CD14-positive monocyte (primary cell): ENCODE measurements around the gene PREX1. TPM values are rescaled to one million over a fixed set of nuclear protein-coding genes. Genes with fewer than 3 reads are reported as not detected.
A peak's percentile ranks its signal among the peaks of the same experiment; 100 is the strongest.

Source experiments
- DNase-seq, 3 donors: peaks; one replicate each; pipeline ENCODE4 v3.0.0-alpha.2; 2011 to 2022
- H2AFZ ChIP-seq: 2 replicates; pipeline ENCODE4 v1.6.0; 2012; ENCODE audit warnings: mild to moderate bottlenecking, low read depth, low read length, inconsistent platforms; ENCODE audit not compliant: insufficient read depth, poor library complexity, severe bottlenecking
- H3K27ac ChIP-seq, 2 donors: 1 replicate in 1 of 2; 2 replicates in 1 of 2; pipeline ENCODE4 v1.5.1; 2012 to 2013; ENCODE audit warnings: low read length in 2 of 2, control low read depth in 1 of 2, inconsistent platforms in 1 of 2, low read depth in 1 of 2, mild to moderate bottlenecking in 1 of 2
- H3K27me3 ChIP-seq, 2 donors: one replicate each; pipeline versions ENCODE4 v1.6.0 to v1.6.1; 2011 to 2013; ENCODE audit warnings: low read length in 2 of 2; ENCODE audit not compliant: control insufficient read depth in 2 of 2, insufficient read depth in 2 of 2
- H3K36me3 ChIP-seq, 2 donors: replicated peaks in 1 of 2; 1 replicate in 1 of 2; 2 replicates in 1 of 2; pipeline versions ENCODE4 v1.5.1 to v1.6.1; 2012 to 2013; ENCODE audit warnings: low read length in 2 of 2, control low read depth in 1 of 2, inconsistent platforms in 1 of 2, mild to moderate bottlenecking in 1 of 2; ENCODE audit not compliant: insufficient read depth in 2 of 2, control insufficient read depth in 1 of 2
- H3K4me1 ChIP-seq, 2 donors: 1 replicate in 1 of 2; 2 replicates in 1 of 2; pipeline versions ENCODE4 v1.5.1 to v1.6.1; 2012 to 2013; ENCODE audit warnings: low read length in 2 of 2, control low read depth in 1 of 2, inconsistent platforms in 1 of 2, mild to moderate bottlenecking in 1 of 2, moderate library complexity in 1 of 2; ENCODE audit not compliant: insufficient read depth in 2 of 2, control insufficient read depth in 1 of 2
- H3K4me2 ChIP-seq: replicated peaks from 2 replicates; pipeline ENCODE3; 2012; ENCODE audit warnings: low read length, moderate library complexity, mild to moderate bottlenecking; ENCODE audit not compliant: poor library complexity, severe bottlenecking; ENCODE audit errors: extremely low read depth
- H3K4me3 ChIP-seq, 3 experiments: fragments of 200-600 bp in 1 of 3; sonication (generic) in 1 of 3; replicated peaks in 1 of 3; 1 replicate in 2 of 3; 2 replicates in 1 of 3; pipeline ENCODE4 v1.5.1; 2011 to 2013; ENCODE audit warnings: low read length in 3 of 3, mild to moderate bottlenecking in 3 of 3, control low read depth in 2 of 3, low read depth in 2 of 3, inconsistent platforms in 1 of 3, moderate library complexity in 1 of 3
- H3K79me2 ChIP-seq: 2 replicates; pipeline ENCODE4 v1.6.0; 2012; ENCODE audit warnings: mild to moderate bottlenecking, control low read depth, inconsistent platforms, low read length, moderate library complexity; ENCODE audit not compliant: insufficient read depth
- H3K9ac ChIP-seq: 2 replicates; pipeline ENCODE4 v1.6.0; 2017; ENCODE audit warnings: low read length, mild to moderate bottlenecking; ENCODE audit not compliant: insufficient read depth, poor library complexity, severe bottlenecking
- H3K9me3 ChIP-seq, 2 donors: replicated peaks in 1 of 2; 1 replicate in 1 of 2; 2 replicates in 1 of 2; pipeline versions ENCODE4 v1.5.1 to v1.6.1; 2012 to 2013; ENCODE audit warnings: low read length in 2 of 2, control low read depth in 1 of 2; ENCODE audit not compliant: control insufficient read depth in 1 of 2, insufficient read depth in 1 of 2
- H4K20me1 ChIP-seq: 2 replicates; pipeline ENCODE4 v1.6.0; 2012; ENCODE audit warnings: mild to moderate bottlenecking, low read length, control low read depth, moderate library complexity; ENCODE audit not compliant: insufficient read depth
- H3K27ac Mint-ChIP-seq, 7 donors: one replicate each; pipeline ENCODE4 v1.8.0; 2020; ENCODE audit warnings: mild to moderate bottlenecking in 7 of 7, mixed read lengths in 7 of 7, moderate library complexity in 6 of 7, inconsistent platforms in 2 of 7
- H3K27me3 Mint-ChIP-seq, 3 donors: one replicate each; pipeline ENCODE4 v1.8.0; 2021 to 2022; ENCODE audit warnings: low read depth in 3 of 3, mild to moderate bottlenecking in 3 of 3, mixed read lengths in 3 of 3, moderate library complexity in 3 of 3, inconsistent platforms in 1 of 3
- H3K36me3 Mint-ChIP-seq, 2 donors: one replicate each; pipeline ENCODE4 v1.8.0; 2020; ENCODE audit warnings: mixed read lengths in 2 of 2, inconsistent platforms in 1 of 2, mild to moderate bottlenecking in 1 of 2
- H3K4me1 Mint-ChIP-seq: one replicate; pipeline ENCODE4 v1.8.0; 2020; ENCODE audit warnings: mild to moderate bottlenecking, mixed read lengths
- H3K4me3 Mint-ChIP-seq, 2 donors: one replicate each; pipeline ENCODE4 v1.8.0; 2020; ENCODE audit warnings: mild to moderate bottlenecking in 2 of 2, mixed read lengths in 2 of 2, moderate library complexity in 1 of 2
- H3K9me3 Mint-ChIP-seq, 7 donors: one replicate each; pipeline ENCODE4 v1.8.0; 2020 to 2022; ENCODE audit warnings: mixed read lengths in 7 of 7, mild to moderate bottlenecking in 6 of 7, moderate library complexity in 6 of 7, inconsistent platforms in 2 of 7
- WGBS: methylation state at CpG from one replicate; pipeline ENCODE4 v1.1.5; 2013; ENCODE audit warnings: missing lambda C conversion rate; ENCODE audit not compliant: insufficient coverage; 5-methylcytosine and 5-hydroxymethylcytosine counted together
- intact Hi-C, 2 donors: fragments of 100-400 bp; cut with micrococcal nuclease; formaldehyde crosslinking; loops; one replicate each; pipeline versions ENCODE4 v1.15.0 to v1.15.1; 2023
- polyA plus RNA-seq, 3 donors: library from polyadenylated mRNA; depleted of rRNA in 1 of 3; unstranded in 2 of 3; stranded (reverse) in 1 of 3; fragments of 300-500 nt in 2 of 3; fragments of >200 nt in 1 of 3; fragmentation: Illumina TruSeq in 2 of 3; gene quantifications; 1 replicate in 2 of 3; 2 replicates in 1 of 3; pipeline ENCODE4 v1.2.3, GENCODE V29; 2012 to 2021
- TF ChIP-seq, protein P1 (sequence below): fragments of 200-600 bp; IDR thresholded peaks from one replicate; pipeline ENCODE4 v1.8.0; 2022; ENCODE audit warnings: antibody characterized with exemption, mild to moderate bottlenecking

Gene PREX1
- polyA plus RNA-seq, 3 donors = 24.3 to 114 (median 27.5) TPM

DNA sequence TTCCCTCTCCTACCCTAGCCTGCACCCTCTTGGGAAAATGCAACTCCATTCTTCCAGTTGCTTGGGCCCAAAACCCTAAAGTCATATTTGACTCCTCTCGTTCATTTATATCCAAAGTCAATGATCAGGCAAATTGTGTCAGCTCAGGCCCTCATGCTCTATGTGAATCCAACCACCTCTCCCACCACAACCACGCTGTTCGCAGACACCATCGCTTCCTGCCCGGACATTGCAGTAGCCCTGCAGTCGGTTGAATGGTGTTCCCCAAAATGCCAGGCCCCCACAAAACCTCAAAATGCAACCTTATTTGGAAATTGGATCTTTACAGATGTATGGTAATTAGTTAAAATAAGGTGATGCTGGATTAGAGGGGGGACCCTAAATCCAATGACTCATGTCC, 98.3 kb downstream of the PREX1 start:
- Mint-ChIP-seq H3K9me3 (peaks cover 0 to 3% (median 0%) of the 10 kb centered on the region in 7 donors), H3K27me3 (peaks cover 0 to 2% (median 0%) of the 10 kb centered on the region in 3 donors), H3K4me1 (peaks cover 60% of the 10 kb centered on the region), H3K4me3 (no peak overlapping the region), H3K27ac (peak overlapping the region in 5 of 7 donors; percentile 15 to 81 (median 63)), H3K36me3 (peaks cover 93 to 100% of the 10 kb centered on the region in 2 donors)
- Histone ChIP-seq H3K27me3 (no peaks in the 10 kb centered on the region), H3K4me2 (no peak overlapping the region), H3K79me2 (peaks cover 84% of the 10 kb centered on the region), H3K4me3 (no peak overlapping the region), H3K4me1 (peaks cover 30 to 38% of the 10 kb centered on the region in 2 donors), H3K9me3 (no peaks in the 10 kb centered on the region), H2AFZ (no peak overlapping the region), H3K27ac (peak overlapping the region in 1 of 2 donors; percentile 20), H3K9ac (no peak overlapping the region), H3K36me3 (peaks cover 91 to 100% of the 10 kb centered on the region in 2 donors), H4K20me1 (peaks cover 96% of the 10 kb centered on the region)
- TF ChIP-seq, protein P1, sequence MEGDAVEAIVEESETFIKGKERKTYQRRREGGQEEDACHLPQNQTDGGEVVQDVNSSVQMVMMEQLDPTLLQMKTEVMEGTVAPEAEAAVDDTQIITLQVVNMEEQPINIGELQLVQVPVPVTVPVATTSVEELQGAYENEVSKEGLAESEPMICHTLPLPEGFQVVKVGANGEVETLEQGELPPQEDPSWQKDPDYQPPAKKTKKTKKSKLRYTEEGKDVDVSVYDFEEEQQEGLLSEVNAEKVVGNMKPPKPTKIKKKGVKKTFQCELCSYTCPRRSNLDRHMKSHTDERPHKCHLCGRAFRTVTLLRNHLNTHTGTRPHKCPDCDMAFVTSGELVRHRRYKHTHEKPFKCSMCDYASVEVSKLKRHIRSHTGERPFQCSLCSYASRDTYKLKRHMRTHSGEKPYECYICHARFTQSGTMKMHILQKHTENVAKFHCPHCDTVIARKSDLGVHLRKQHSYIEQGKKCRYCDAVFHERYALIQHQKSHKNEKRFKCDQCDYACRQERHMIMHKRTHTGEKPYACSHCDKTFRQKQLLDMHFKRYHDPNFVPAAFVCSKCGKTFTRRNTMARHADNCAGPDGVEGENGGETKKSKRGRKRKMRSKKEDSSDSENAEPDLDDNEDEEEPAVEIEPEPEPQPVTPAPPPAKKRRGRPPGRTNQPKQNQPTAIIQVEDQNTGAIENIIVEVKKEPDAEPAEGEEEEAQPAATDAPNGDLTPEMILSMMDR = no peak
- DNase-seq = no peak
- intact Hi-C loops = loop anchor here in 1 of 2 donors (10.0 kb wide), 1 partner anchor 95 kb away; the partner anchor contains the start of gene PREX1
- WGBS = 18% methylated on average over 1 of the region's 6 CpGs

DNA sequence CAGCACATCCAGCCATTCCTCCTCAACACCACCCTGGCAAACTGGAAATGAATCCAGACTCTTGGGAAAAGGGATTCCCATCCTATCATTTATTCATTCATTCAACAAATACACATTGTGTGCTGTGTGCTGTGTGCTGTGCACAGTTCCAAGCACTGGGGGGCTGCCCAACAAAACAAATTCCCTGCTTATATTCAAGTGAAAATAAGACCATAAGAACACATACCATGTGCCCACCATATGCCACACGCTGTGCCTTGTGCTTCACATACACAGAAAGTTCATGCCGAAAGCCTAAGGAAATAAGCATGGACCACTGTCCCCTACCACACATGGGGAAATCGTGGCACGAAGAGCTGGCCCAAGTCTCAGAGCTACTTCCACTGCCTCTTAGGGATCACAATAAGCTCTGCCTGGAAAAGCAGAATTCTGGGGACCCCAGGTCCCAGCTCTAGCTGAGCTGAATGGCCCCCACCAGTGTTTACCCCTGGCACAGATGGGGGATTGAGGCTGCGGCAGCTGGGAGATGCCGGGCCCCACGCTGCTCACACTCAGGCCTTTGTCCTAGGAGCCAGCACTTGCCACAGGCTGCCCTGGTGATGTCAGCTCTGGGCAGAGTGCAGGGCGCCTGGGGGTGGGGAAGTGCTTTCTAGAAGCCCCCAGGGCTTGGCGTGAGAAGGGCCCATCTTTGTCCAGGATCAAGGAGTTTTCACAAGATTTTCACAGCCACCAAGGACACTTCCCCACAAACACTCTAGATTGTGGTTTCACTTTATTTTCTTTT, 99.6 kb downstream of the PREX1 start:
- H3K79me2 ChIP-seq = peaks cover 82% of the 10 kb centered on the region
- WGBS = 99% methylated on average over 7 of the region's 9 CpGs
- no peaks in the 10 kb centered on the region for H3K9me3 ChIP-seq
- H3K9me3 Mint-ChIP-seq = peaks cover 0 to 3% (median 0%) of the 10 kb centered on the region in 7 donors
- no peak overlapping the region for H3K9ac ChIP-seq
- peaks cover 87% of the 10 kb centered on the region for H4K20me1 ChIP-seq
- H2AFZ ChIP-seq = no peak overlapping the region
- H3K27ac ChIP-seq = peak overlapping the region in 1 of 2 donors; percentile 24
- H3K36me3 Mint-ChIP-seq = peaks cover 84 to 90% of the 10 kb centered on the region in 2 donors
- peaks cover 69% of the 10 kb centered on the region for H3K4me1 Mint-ChIP-seq
- intact Hi-C loops = loop anchor here in 1 of 2 donors (10.0 kb wide), 1 partner anchor 97 kb away; the partner anchor contains the start of gene PREX1
- H3K36me3 ChIP-seq = peaks cover 82 to 90% of the 10 kb centered on the region in 2 donors
- no peak overlapping the region for H3K4me2 ChIP-seq
- peaks cover 43 to 52% of the 10 kb centered on the region in 2 donors for H3K4me1 ChIP-seq
- TF ChIP-seq, protein P1 = no peak
- no peak for DNase-seq
- H3K4me3 Mint-ChIP-seq = no peak overlapping the region
- peaks cover 0 to 2% (median 0%) of the 10 kb centered on the region in 3 donors for H3K27me3 Mint-ChIP-seq
- H3K27me3 ChIP-seq = no peaks in the 10 kb centered on the region
- H3K27ac Mint-ChIP-seq = peak overlapping the region in 5 of 7 donors; percentile 18 to 72 (median 45)
- H3K4me3 ChIP-seq = no peak overlapping the region
